ENCODE data around the gene CCDC85A.

- no peak for TF ChIP-seq EP300 (IDR thresholded peaks at IDR 0.05)
- TF ChIP-seq POLR2A (IDR thresholded peaks at IDR 0.05): no peak
- TF ChIP-seq CTCF (IDR thresholded peaks at IDR 0.05): no peak
These were observed 105.2 kb downstream of the CCDC85A start for GRCh38 chr2:56288838-56289580.

All from ovary (tissue), 3 donors.